Retina (tissue), 1 donor: ENCODE results near the gene SRP19.
"Not testable (repeated sequence)": the region's sequence is repeated elsewhere in the genome, so short reads cannot be mapped to it uniquely, and the experiment has no call there.

Source experiments
- DNase-seq: peaks from one replicate; pipeline ENCODE4 v3.0.0-alpha.2; 2016

The SRP19 gene

DNA sequence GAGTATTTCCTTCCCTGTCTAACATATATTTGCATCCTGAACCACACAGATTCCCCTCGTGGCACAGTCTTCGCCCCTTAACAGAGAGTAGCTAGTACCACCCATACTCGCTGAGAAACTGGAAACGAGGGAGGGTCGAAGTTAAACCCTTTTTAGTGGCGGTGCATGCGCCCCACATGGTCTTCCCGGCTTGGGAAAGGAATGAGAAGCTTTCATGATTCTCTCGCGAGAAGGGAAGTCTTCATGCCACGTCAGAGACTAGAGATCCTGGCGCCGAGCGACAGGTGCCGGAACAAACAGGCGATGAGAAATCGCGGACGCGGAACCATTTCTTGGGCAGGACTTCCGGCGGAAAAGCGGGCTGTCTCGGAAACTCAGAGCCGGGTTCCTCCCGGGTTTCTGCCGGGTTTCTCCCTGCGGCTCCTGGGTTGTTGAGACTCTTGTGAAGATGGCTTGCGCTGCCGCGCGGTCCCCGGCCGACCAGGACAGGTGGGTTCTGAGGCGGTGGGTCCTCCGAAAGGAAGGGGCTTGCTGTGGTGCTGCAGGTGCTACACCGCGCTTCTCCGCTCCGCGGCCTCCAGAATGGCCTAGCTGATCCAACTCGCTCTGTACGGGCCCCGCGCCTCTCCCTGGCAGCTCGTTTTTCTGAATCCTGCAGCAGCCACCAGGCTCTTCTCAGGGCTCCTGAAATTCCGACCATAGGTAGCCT, at the start of gene SRP19:
SRP19 (plus strand) TSS at position 359 of the 709 bp plus-strand sequence; CDS start at position 449, 90 bp downstream.
- DNase-seq, result peak; percentile 96

DNA sequence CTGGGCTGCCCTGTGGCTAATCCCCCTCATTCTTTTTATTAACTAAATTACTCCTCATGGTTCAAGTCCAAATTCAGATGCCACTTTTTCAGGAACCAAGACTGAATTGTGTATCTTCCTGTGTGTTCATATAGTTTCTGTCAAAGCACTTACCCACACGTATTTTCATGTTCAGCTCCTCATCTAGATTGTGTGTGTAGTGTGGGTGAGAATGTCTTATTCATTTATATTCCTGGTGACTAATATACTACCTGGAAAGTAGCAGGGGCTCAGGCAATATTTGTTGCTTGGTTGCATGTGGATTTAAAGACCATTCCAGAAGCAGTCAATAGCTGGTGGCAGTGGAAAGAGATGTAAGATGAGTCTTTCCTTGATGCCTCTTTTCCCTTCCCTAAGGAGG, 48.5 kb upstream of the SRP19 start:
- DNase-seq, result no peak

DNA sequence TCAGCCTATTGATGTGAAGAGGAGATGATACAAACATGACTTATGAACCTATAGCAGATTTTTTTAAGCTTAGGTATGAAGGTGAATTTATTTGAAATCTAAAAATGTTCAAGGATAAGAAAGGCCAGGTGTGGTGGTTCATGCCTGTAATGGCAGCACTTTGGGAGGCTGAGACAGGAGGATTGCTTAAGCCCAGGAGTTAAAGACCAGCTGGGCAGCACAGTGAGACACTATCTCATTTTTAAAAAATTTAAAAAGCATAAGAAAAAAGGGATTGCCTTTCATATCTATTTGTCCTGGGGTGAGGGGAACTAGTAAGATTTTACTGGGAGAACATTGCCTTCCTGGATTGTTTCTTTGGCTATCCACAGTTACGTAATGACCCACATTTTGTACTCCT, 40.8 kb upstream of the SRP19 start:
- no peak for DNase-seq

DNA sequence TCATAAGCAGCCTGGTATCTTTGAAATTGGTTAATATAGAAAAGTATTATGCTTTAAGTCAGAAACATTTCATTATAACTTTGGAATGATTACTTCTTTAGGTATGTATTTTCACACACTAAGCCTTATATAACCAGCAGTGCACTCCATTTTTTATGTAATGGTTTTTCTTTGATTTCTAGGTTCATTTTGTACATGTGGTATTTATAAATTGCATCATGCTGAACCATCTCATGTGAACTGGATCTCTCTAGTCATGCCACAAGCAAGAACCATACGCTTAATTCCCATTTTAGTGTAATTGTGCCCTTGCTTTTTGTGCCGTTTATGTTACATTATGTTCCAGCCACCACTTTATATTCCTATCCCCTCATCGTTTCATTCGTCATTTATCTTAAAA, 38.6 kb upstream of the SRP19 start:
- DNase-seq, result no peak

GRCh38 chr5:112823181-112823580, 37.9 kb upstream of the SRP19 start:
- no peak for DNase-seq

- DNase-seq, result no peak
Measured at GRCh38 chr5:112823656-112824055, 37.4 kb upstream of the SRP19 start.

GRCh38 chr5:112824197-112824596, 36.9 kb upstream of the SRP19 start:
- DNase-seq, result no peak

DNA sequence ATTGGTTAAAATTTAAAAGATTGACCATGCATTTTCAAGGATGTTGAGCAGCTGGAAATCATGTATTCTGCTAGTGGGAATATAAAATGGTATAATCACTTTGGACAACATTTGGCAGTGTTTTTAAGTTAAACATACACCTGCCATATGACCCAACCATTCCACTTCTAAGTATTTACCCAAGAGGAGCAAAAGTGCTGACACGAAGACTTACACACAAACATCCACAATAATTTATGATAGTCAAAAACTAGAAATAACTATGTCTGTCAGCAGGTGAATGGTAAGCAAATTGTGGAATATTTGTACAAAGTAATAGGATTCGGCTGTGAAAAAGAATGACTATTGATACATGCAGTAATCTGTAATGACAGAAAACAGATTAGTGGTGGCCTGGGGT, 30.7 kb upstream of the SRP19 start:
- no peak for DNase-seq

- no peak for DNase-seq
Measured at GRCh38 chr5:112833971-112834370, 27.1 kb upstream of the SRP19 start.

- DNase-seq, result no peak
Measured at GRCh38 chr5:112844489-112844888, 16.6 kb upstream of the SRP19 start.

GRCh38 chr5:112846556-112846955, 14.5 kb upstream of the SRP19 start:
- DNase-seq, result no peak

DNA sequence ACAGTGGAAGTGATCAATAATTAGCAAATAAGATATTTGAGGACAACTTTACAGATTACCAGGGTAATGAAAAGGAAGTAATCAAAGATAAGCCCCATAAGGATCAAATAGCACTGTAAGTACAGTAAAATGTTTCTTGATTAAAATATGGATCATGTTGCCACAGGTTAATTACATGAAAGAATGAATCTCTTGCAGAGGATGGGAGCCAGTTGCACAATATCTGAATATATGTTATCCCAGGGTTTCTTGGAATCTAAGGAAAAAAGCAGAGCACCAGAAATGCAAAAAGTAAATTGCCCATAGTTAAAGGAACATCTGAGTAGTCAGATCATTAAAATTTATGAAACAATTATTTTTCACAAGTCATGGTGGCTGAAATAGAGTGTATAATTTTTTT, 13.8 kb upstream of the SRP19 start:
- no peak for DNase-seq

DNA sequence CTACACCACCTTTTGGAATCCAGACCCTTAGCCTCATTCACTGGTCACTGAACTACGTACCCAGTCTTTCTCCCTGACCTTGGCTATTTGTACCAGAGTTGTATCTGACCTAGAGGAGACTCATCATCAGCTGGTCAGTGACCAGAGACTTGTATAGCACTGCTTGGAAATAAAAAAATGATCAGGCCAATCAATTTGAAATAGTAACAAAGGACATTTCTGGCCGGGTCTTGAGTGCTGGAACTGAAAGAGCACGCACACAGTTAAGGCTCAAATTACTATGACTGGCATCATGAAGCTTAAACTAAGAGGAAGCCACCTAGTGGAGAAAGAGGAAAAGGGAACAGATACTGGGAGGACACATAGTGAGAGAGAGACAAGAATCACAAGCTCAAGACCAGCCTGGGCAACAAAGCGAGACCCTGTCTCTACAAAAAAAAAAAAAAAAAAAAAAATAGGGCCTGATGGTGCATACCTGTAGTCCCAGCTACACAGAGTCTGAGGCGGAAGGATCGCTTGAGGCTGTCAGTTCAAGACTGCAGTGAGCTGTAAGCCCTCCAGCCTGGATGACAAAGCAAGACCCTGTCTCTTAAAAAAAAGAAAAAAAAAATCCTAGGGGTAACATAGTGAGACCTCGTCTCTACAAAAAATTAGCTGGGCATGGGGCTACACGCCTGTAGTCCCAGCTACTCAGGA, 12.8 kb upstream of the SRP19 start:
- DNase-seq, result peak; percentile 56

DNA sequence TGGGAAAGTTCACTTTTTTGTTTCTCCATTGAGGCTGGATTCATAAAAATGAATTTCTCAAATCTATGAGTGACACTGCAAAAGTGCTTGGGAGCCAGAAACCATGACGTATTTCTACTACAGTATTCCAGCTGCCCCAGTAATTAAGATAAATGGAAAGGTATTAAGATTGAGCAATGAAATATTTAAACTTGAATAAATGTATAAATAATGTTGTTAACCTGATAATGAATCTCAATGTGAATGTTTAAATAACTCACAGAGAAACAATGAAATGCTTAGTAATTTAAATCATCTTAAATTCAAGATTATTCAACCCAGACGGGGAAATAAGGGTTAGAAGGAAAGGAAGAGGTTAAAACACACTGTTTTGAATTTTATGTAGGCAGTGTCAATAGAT, 11.2 kb upstream of the SRP19 start:
- DNase-seq, result no peak

GRCh38 chr5:112854651-112855050, 6.4 kb upstream of the SRP19 start:
- DNase-seq, result no peak

- no peak for DNase-seq
Measured at GRCh38 chr5:112857866-112858265, 3.2 kb upstream of the SRP19 start.

- not testable (repeated sequence) for DNase-seq
Measured at GRCh38 chr5:112860571-112860928, 537 bp upstream of the SRP19 start.

DNA sequence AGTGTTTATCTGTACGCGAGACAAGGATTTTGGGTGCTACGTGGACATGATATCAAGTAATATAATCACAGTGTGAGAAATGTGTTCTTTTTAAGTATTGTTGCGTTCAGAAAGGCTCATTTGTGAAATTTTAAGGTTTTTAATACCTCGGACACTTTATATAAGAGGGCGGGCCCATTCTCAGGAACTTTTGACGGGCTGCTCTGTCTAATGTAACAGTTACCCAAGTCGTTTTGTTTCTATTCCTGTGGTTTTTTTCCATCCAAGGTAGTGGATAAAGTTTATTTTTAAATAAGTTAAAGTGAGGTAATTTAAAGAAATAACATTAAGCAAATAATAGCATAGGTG, 525 bp downstream of the SRP19 start:
- no peak for DNase-seq

DNA sequence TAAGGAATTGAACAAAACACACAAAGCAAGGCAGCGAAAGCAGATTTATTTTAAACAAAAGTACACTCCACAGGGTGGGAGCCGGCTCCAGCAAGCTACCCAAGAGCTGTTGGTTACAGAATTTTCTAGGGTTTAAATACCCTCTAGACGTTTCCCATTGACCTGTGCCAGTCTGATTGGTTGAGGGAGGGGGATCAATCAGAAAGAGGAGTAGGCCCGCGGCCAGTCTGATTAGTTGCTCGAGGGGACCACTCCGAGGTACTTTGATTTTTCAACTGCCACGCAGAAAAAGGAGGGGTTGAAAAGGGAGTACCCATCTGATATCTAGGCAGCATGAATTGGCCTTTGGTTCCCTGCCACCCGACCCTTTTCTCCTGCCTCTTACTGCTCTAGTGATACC, 998 bp downstream of the SRP19 start:
- no peak for DNase-seq

DNA sequence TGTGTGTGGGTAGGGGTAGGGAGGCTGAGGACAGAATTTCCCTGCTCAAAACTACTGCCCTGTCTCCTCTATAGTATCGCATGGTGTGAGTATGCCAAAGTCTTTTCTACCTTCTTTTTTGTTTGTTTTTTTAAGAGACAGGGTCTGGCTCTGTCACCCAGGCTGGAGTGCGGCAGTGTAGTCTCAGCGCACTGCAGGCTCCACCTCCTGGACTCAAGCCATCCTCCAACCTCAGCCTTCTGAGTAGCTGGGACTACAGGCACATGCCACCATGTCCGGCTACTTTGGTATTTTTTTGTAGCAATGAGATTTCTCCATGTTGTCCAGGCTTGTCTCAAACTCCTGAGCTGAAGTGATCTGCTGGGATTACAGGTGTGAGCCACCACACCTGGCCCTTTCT, 2.5 kb downstream of the SRP19 start:
- no peak for DNase-seq

GRCh38 chr5:112865128-112865527, 4.0 kb downstream of the SRP19 start:
- DNase-seq, result no peak

DNA sequence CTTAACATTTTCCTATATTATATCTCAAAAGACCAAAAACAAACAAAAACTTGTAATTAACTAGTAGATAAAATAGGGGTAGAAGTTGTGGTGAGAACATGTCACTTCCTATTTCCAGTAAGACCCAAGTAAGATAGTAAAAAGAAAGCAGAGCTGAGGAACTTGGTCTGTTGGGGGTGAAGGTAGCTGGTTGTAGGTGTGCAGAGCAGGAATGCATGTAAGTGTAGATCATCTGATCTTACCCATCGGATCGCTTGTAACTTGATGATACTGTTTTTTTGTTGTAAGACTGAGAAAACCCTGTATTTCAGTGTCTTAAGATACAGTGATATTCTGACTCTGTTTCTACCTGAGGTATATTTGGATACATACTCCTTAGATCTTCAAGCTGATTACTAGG, 5.7 kb downstream of the SRP19 start:
- DNase-seq, result no peak

DNA sequence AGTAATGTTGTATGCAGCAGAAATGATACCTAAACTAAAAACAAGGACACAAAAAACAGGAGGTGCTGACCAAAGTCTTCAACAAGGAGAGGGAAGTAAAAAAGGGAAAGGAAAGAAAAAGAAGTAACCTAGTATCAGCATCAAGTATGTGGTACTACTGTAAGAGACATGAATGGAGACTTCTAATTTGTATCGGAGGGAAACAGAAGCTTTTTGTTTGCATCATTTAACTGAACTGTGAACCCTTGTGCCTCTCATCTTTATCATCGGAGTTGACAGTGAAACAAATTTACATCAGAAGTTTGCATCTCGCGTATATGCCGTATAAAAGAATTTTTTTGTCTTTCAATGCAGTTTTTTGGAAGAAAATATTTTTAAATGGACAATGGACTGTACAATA, 6.3 kb downstream of the SRP19 start:
- DNase-seq, result no peak

GRCh38 chr5:112869948-112870347, 8.9 kb downstream of the SRP19 start:
- no peak for DNase-seq

DNA sequence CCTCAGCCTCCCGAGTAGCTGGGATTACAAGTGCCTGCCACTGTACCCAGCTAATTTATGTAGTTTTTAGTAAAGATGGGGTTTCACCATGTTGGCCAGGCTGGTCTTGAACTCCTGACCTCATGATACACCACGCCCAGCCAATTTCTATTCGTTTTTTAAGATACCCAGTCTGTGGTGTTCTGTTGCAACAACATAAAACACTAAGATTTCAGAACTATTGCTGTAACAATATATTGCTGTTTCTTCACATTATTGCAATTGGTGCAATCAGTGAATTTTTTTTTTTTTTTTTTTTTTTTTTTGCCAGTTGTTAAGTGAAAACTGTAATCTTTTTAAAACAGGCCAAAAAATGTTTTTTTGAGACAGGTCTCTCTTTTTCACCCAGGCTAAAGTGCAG, 9.9 kb downstream of the SRP19 start:
- no peak for DNase-seq
